ENCODE results near the gene POMC. TPM values are rescaled to one million over a fixed set of nuclear protein-coding genes. Genes with fewer than 3 reads are reported as not detected.
"Not testable (repeated sequence)": the region's sequence is repeated elsewhere in the genome, so short reads cannot be mapped to it uniquely, and the experiment has no call there.

POMC gene
- total RNA-seq, 1 experiment from 2014 or later = not detected

GRCh38 chr2:25164561-25164960 lies 3.8 kb downstream of the POMC start:
- no peaks in the 10 kb centered on the region for H3K9me3 Mint-ChIP-seq (ENCODE audit: unreplicated experiment)
- BruUV-seq (replicated peaks) = no TSS peak
- POLR2A ChIA-PET = no interaction called here

GRCh38 chr2:25162061-25162460 lies 6.3 kb downstream of the POMC start:
- CTCF ChIA-PET = interaction anchor here (0.6 to 2.0 kb wide), 4 partner anchors 62 to 753 kb away, joined by 3 to 6 read pairs (median 3); no protein-coding TSS in a partner anchor
- intact Hi-C loops (cut with micrococcal nuclease); DNase-seq (ENCODE audit: unreplicated experiment); H3K9me3 Mint-ChIP-seq (ENCODE audit: unreplicated experiment); H3K4me3 Mint-ChIP-seq (ENCODE audit: unreplicated experiment); H3K36me3 Mint-ChIP-seq (ENCODE audit: insufficient read depth, unreplicated experiment); BruUV-seq (replicated peaks); H3K27ac Mint-ChIP-seq (ENCODE audit: low read depth, unreplicated experiment); H3K4me1 Mint-ChIP-seq (ENCODE audit: insufficient read depth, unreplicated experiment): not testable (repeated sequence)
- POLR2A ChIA-PET = interaction anchor here (0.9 kb wide), 1 partner anchor 26 kb away, joined by 3 read pairs; no protein-coding TSS in a partner anchor
- H3K27me3 Mint-ChIP-seq (ENCODE audit: insufficient read depth, unreplicated experiment) = peaks cover 25% of the 10 kb centered on the region

More at GRCh38 chr2:25164561-25164960, 3.8 kb downstream of the POMC start:
- Mint-ChIP-seq H3K4me1 (ENCODE audit: insufficient read depth, unreplicated experiment) (no peaks in the 10 kb centered on the region), H3K4me3 (ENCODE audit: unreplicated experiment) (no peak overlapping the region), H3K27ac (ENCODE audit: low read depth, unreplicated experiment) (no peak overlapping the region), H3K27me3 (ENCODE audit: insufficient read depth, unreplicated experiment) (peaks cover 44% of the 10 kb centered on the region), H3K36me3 (ENCODE audit: insufficient read depth, unreplicated experiment) (no peaks in the 10 kb centered on the region)
- CTCF ChIA-PET = interaction anchor here (0.7 to 6.3 kb wide), 6 partner anchors 8 to 402 kb away, joined by 3 to 46 read pairs (median 4); no protein-coding TSS in a partner anchor
- intact Hi-C loops (cut with micrococcal nuclease) = no loop called here
- no peak for DNase-seq (ENCODE audit: unreplicated experiment)
- no peak for TF ChIP-seq CTCF (IDR thresholded peaks at IDR 0.05; ENCODE audit: unreplicated experiment)

- Mint-ChIP-seq H3K4me3 (ENCODE audit: unreplicated experiment) (no peak overlapping the region), H3K9me3 (ENCODE audit: unreplicated experiment) (no peaks in the 10 kb centered on the region), H3K27me3 (ENCODE audit: insufficient read depth, unreplicated experiment) (peaks cover 18% of the 10 kb centered on the region), H3K27ac (ENCODE audit: low read depth, unreplicated experiment) (no peak overlapping the region), H3K4me1 (ENCODE audit: insufficient read depth, unreplicated experiment) (no peaks in the 10 kb centered on the region), H3K36me3 (ENCODE audit: insufficient read depth, unreplicated experiment) (no peaks in the 10 kb centered on the region)
- POLR2A ChIA-PET = no interaction called here
- TF ChIP-seq CTCF (IDR thresholded peaks at IDR 0.05; ENCODE audit: unreplicated experiment) = no peak
- BruUV-seq (replicated peaks) = no TSS peak
- CTCF ChIA-PET = no interaction called here
- intact Hi-C loops (cut with micrococcal nuclease) = no loop called here
- no peak for DNase-seq (ENCODE audit: unreplicated experiment)
Measured at GRCh38 chr2:25161055-25161781, 7.2 kb downstream of the POMC start.

GRCh38 chr2:25160376-25160775 lies 8.0 kb downstream of the POMC start:
- Mint-ChIP-seq H3K27me3 (ENCODE audit: insufficient read depth, unreplicated experiment) (peaks cover 22% of the 10 kb centered on the region), H3K36me3 (ENCODE audit: insufficient read depth, unreplicated experiment) (no peaks in the 10 kb centered on the region), H3K4me1 (ENCODE audit: insufficient read depth, unreplicated experiment) (no peaks in the 10 kb centered on the region), H3K4me3 (ENCODE audit: unreplicated experiment) (no peak overlapping the region), H3K27ac (ENCODE audit: low read depth, unreplicated experiment) (no peak overlapping the region), H3K9me3 (ENCODE audit: unreplicated experiment) (no peaks in the 10 kb centered on the region)
- no peak for TF ChIP-seq CTCF (IDR thresholded peaks at IDR 0.05; ENCODE audit: unreplicated experiment)
- ChIA-PET POLR2A (no interaction called here), CTCF (no interaction called here)
- no peak for DNase-seq (ENCODE audit: unreplicated experiment)
- intact Hi-C loops (cut with micrococcal nuclease) = no loop called here
- no TSS peak for BruUV-seq (replicated peaks)

All from MCF 10A (cell line).